HG02763 (cell line): Measurements from ENCODE around the gene NTPCR.
"Not testable (repeated sequence)": the region's sequence is repeated elsewhere in the genome, so short reads cannot be mapped to it uniquely, and the experiment has no call there.

Experiments used
- ATAC-seq: cut with Tn5 transposase; IDR thresholded peaks from one replicate; pipeline ENCODE4 v1.9.1; 2021; ENCODE audit warnings: mild to moderate bottlenecking, moderate library complexity; ENCODE audit not compliant: unreplicated experiment

NTPCR gene

GRCh38 chr1:232950197-232951176 is at the start of gene NTPCR:
Gene NTPCR (plus strand): TSS chr1:232950611. CDS start chr1:232950711, 100 bp downstream.
- peak; percentile 84 for ATAC-seq

GRCh38 chr1:232900818-232901217 is 49.6 kb upstream of the NTPCR start:
- no peak for ATAC-seq

- ATAC-seq: no peak
Observed at GRCh38 chr1:232901255-232901654, 49.2 kb upstream of the NTPCR start.

GRCh38 chr1:232902774-232903350 is 47.5 kb upstream of the NTPCR start:
- no peak for ATAC-seq

GRCh38 chr1:232904131-232904530 is 46.3 kb upstream of the NTPCR start:
- ATAC-seq: no peak

GRCh38 chr1:232904566-232904965 is 45.8 kb upstream of the NTPCR start:
- no peak for ATAC-seq

GRCh38 chr1:232905331-232906034 is 44.9 kb upstream of the NTPCR start:
- no peak for ATAC-seq

GRCh38 chr1:232906441-232906840 is 44.0 kb upstream of the NTPCR start:
- ATAC-seq: no peak

GRCh38 chr1:232908831-232909230 is 41.6 kb upstream of the NTPCR start:
- ATAC-seq: no peak

GRCh38 chr1:232909752-232910151 is 40.7 kb upstream of the NTPCR start:
- ATAC-seq: no peak

GRCh38 chr1:232911027-232911599 is 39.3 kb upstream of the NTPCR start:
- ATAC-seq: no peak

- no peak for ATAC-seq
Observed at GRCh38 chr1:232912845-232913580, 37.4 kb upstream of the NTPCR start.

- not testable (repeated sequence) for ATAC-seq
Observed at GRCh38 chr1:232914271-232914670, 36.1 kb upstream of the NTPCR start.

GRCh38 chr1:232915212-232915611 is 35.2 kb upstream of the NTPCR start:
- no peak for ATAC-seq

- ATAC-seq: no peak
Observed at GRCh38 chr1:232917053-232917452, 33.4 kb upstream of the NTPCR start.

- ATAC-seq: no peak
Observed at GRCh38 chr1:232921381-232921780, 29.0 kb upstream of the NTPCR start.

GRCh38 chr1:232922485-232922884 is 27.9 kb upstream of the NTPCR start:
- ATAC-seq: no peak

- no peak for ATAC-seq
Observed at GRCh38 chr1:232923739-232924386, 26.5 kb upstream of the NTPCR start.

- no peak for ATAC-seq
Observed at GRCh38 chr1:232924874-232925273, 25.5 kb upstream of the NTPCR start.
